DOHH2 (cell line): ENCODE measurements around the gene LACRT.

Experiments
- H3F3A ChIP-seq: fragments of 200-600 bp; sonication (generic), shearing (Covaris generic); 2 replicates; pipeline ENCODE4 v1.6.0; 2016; ENCODE audit warnings: antibody characterized with exemption, mild to moderate bottlenecking; ENCODE audit not compliant: control insufficient read depth, insufficient read depth
- H3K27ac ChIP-seq: fragments of 200-600 bp; sonication (generic); 2 replicates; pipeline ENCODE4 v1.5.1; 2014; ENCODE audit warnings: low read depth, mild to moderate bottlenecking, low read length, moderate library complexity
- H3K27me3 ChIP-seq: fragments of 200-600 bp; sonication (generic); 2 replicates; pipeline ENCODE4 v1.6.1; 2014; ENCODE audit warnings: mild to moderate bottlenecking, low read length, mixed read lengths; ENCODE audit not compliant: control insufficient read depth
- H3K36me3 ChIP-seq: fragments of 200-600 bp; sonication (generic); 2 replicates; pipeline ENCODE4 v1.6.1; 2014; ENCODE audit warnings: mild to moderate bottlenecking, low read length, moderate library complexity, mixed read lengths; ENCODE audit not compliant: control insufficient read depth
- H3K4me1 ChIP-seq: fragments of 200-600 bp; sonication (generic); 2 replicates; pipeline ENCODE4 v1.6.1; 2014; ENCODE audit warnings: mild to moderate bottlenecking, low read length, mixed read lengths; ENCODE audit not compliant: control insufficient read depth
- H3K4me2 ChIP-seq: fragments of 200-600 bp; sonication (generic); 2 replicates; pipeline ENCODE4 v1.6.0; 2014; ENCODE audit warnings: mild to moderate bottlenecking, low read length, moderate library complexity
- H3K4me3 ChIP-seq: fragments of 200-600 bp; sonication (generic); 2 replicates; pipeline ENCODE4 v1.5.1; 2014; ENCODE audit warnings: mild to moderate bottlenecking, low read length, mixed read lengths
- H3K79me2 ChIP-seq: fragments of 200-600 bp; sonication (generic); 2 replicates; pipeline ENCODE4 v1.6.1; 2014; ENCODE audit warnings: mild to moderate bottlenecking, low read length, mixed read lengths; ENCODE audit not compliant: control insufficient read depth
- H3K9me2 ChIP-seq: fragments of 200-600 bp; sonication (generic); replicated peaks from 2 replicates; pipeline ENCODE4 v1.6.1; 2014; ENCODE audit warnings: mild to moderate bottlenecking, low read length, mixed read lengths; ENCODE audit not compliant: control insufficient read depth
- H3K9me3 ChIP-seq: fragments of 200-600 bp; sonication (generic); 2 replicates; pipeline ENCODE4 v1.6.1; 2014; ENCODE audit warnings: antibody characterized with exemption, low read length, mixed read lengths; ENCODE audit not compliant: control insufficient read depth, insufficient read depth
- H4K20me1 ChIP-seq: fragments of 200-600 bp; sonication (generic); 2 replicates; pipeline ENCODE4 v1.6.0; 2014; ENCODE audit warnings: low read depth, mild to moderate bottlenecking, antibody characterized with exemption, low read length, moderate library complexity; ENCODE audit not compliant: control insufficient read depth, insufficient read depth
- EZH2phosphoT487 ChIP-seq: fragments of 200-600 bp; sonication (generic); IDR thresholded peaks from 2 replicates; pipeline ENCODE4 v1.6.1; 2017; ENCODE audit warnings: borderline replicate concordance, mild to moderate bottlenecking, antibody characterized with exemption, low read length, moderate library complexity, mixed read lengths
- TF ChIP-seq, protein P1 (sequence below): fragments of 200-600 bp; sonication (generic); IDR thresholded peaks from one replicate; pipeline ENCODE4 v1.5.1; 2014; ENCODE audit warnings: antibody characterized with exemption, mild to moderate bottlenecking, low read depth, low read length; ENCODE audit not compliant: poor library complexity, severe bottlenecking

The LACRT gene

DNA sequence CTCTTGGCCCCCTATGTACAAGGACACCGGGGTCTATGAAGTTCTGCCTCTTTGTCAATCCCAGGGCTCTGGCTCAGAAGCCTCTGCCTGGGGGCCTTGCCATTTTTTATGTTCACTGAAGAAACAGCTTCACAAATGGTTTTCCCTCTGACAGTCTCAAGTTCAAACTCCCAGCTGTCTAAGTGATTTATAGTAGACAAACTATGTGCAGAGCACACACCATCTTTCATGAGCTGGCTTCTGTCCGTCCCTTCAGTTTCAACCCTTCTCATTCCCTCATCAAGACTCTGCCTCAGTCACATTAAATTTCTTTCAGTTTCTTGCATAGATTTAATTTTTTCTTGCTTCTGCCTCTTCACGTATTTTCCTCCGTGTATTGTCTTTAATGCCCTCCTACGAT lies 16.2 kb upstream of the LACRT start:
- no peak overlapping the region for H3K4me3 ChIP-seq
- H3K4me1 ChIP-seq: no peaks in the 10 kb centered on the region
- H3K79me2 ChIP-seq: no peaks in the 10 kb centered on the region
- H4K20me1 ChIP-seq: no peaks in the 10 kb centered on the region
- H3K9me2 ChIP-seq: no peaks in the 10 kb centered on the region
- TF ChIP-seq, protein P1, sequence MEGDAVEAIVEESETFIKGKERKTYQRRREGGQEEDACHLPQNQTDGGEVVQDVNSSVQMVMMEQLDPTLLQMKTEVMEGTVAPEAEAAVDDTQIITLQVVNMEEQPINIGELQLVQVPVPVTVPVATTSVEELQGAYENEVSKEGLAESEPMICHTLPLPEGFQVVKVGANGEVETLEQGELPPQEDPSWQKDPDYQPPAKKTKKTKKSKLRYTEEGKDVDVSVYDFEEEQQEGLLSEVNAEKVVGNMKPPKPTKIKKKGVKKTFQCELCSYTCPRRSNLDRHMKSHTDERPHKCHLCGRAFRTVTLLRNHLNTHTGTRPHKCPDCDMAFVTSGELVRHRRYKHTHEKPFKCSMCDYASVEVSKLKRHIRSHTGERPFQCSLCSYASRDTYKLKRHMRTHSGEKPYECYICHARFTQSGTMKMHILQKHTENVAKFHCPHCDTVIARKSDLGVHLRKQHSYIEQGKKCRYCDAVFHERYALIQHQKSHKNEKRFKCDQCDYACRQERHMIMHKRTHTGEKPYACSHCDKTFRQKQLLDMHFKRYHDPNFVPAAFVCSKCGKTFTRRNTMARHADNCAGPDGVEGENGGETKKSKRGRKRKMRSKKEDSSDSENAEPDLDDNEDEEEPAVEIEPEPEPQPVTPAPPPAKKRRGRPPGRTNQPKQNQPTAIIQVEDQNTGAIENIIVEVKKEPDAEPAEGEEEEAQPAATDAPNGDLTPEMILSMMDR: no peak
- no peak for TF ChIP-seq EZH2phosphoT487
- H3F3A ChIP-seq: no peaks in the 10 kb centered on the region
- no peaks in the 10 kb centered on the region for H3K36me3 ChIP-seq
- no peaks in the 10 kb centered on the region for H3K9me3 ChIP-seq
- H3K27ac ChIP-seq: no peak overlapping the region
- H3K27me3 ChIP-seq: peaks cover 40% of the 10 kb centered on the region
- no peak overlapping the region for H3K4me2 ChIP-seq

DNA sequence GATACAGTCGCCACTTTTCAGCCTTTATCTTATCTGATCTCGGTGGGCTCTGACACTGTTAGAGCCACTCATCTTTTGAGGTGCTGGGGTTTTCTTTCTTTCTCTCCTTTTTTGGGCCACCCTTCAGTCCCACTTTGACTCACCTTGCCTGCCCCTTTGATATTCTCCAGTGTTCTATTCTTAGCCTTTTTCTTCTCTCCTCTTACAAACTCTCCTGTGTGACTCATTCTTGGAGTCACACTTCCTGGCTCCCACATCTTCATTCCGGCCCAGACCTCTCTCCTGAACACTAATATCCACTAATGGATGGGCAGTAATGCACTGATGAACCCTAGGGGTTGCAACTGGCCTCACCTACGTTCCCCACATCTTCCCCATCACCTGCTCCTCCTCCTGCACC lies 15.7 kb upstream of the LACRT start:
- Histone ChIP-seq H4K20me1 (no peaks in the 10 kb centered on the region), H3K9me2 (no peaks in the 10 kb centered on the region), H3K9me3 (no peaks in the 10 kb centered on the region), H3K4me2 (no peak overlapping the region), H3K27ac (no peak overlapping the region), H3K4me1 (no peaks in the 10 kb centered on the region), H3K4me3 (no peak overlapping the region), H3F3A (no peaks in the 10 kb centered on the region), H3K79me2 (no peaks in the 10 kb centered on the region), H3K27me3 (peaks cover 43% of the 10 kb centered on the region), H3K36me3 (no peaks in the 10 kb centered on the region)
- TF ChIP-seq, protein P1: no peak

DNA sequence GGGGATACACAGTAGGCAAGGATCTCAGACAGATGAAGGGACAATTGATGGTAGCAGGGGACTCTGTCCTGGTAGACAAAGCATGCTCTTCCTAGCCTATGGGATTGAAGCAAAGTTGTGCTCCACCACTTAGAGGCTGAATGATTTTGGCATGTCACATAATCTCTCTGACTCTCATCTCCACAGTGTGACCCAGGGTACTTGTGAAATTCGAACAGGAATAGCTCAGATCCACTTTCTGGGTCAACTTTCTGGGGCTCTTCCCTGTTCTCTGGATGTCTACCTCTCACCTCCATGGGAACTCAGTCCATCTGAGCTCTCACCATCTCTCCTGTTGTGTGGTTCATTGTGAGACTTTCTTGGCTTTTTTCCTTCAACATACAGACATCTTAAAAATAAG lies 15.1 kb upstream of the LACRT start:
- TF ChIP-seq, protein P1: no peak
- TF ChIP-seq EZH2phosphoT487: no peak
- H3K79me2 ChIP-seq: no peaks in the 10 kb centered on the region
- no peaks in the 10 kb centered on the region for H3F3A ChIP-seq
- H3K27ac ChIP-seq: no peak overlapping the region
- no peak overlapping the region for H3K4me3 ChIP-seq
- no peaks in the 10 kb centered on the region for H3K4me1 ChIP-seq
- H3K27me3 ChIP-seq: peaks cover 39% of the 10 kb centered on the region
- no peaks in the 10 kb centered on the region for H4K20me1 ChIP-seq
- no peaks in the 10 kb centered on the region for H3K9me2 ChIP-seq
- H3K36me3 ChIP-seq: no peaks in the 10 kb centered on the region
- no peaks in the 10 kb centered on the region for H3K9me3 ChIP-seq
- H3K4me2 ChIP-seq: no peak overlapping the region

DNA sequence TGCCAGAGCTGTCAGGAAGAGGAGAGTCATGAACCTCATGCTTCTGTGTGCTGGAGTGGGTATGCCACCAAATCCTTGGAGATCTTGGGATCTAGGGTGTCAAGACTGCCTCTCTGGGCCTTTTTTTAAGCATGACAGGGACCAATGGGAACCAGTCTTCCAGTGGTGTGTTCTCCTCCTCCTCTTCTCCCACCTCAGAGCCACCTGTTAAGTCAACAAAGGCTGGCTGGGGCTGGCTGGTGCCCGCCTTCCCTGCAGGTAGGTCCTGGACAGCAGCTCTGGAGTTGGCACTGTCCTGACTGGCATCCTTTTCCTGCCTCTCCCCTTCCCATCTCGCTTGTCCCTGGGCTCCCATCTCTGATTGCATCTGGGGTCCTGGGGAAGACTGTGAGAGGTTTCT lies 13.6 kb upstream of the LACRT start, which contains the start of gene DCD:
Gene DCD (minus strand): TSS at position 101 of the 400 bp plus-strand sequence. CDS start 62 bp downstream, at position 39.
- no peak within 1 kb of the TSS for H3K4me3 ChIP-seq
- H4K20me1 ChIP-seq: no peaks in the 10 kb centered on the region
- H3K9me3 ChIP-seq: no peaks in the 10 kb centered on the region
- no peak within 1 kb of the TSS for H3K4me2 ChIP-seq
- TF ChIP-seq EZH2phosphoT487: no peak
- TF ChIP-seq, protein P1: no peak
- no peaks in the 10 kb centered on the region for H3K4me1 ChIP-seq
- H3K9me2 ChIP-seq: no peaks in the 10 kb centered on the region
- H3K27me3 ChIP-seq: peaks cover 38% of the 10 kb centered on the region
- no peaks in the 10 kb centered on the region for H3K36me3 ChIP-seq
- H3K27ac ChIP-seq: no peak within 1 kb of the TSS
- H3F3A ChIP-seq: no peaks in the 10 kb centered on the region
- no peaks in the 10 kb centered on the region for H3K79me2 ChIP-seq
